Neural cell (in vitro differentiated cells): ENCODE measurements around the gene GLYATL1. TPM values are rescaled to one million over a fixed set of nuclear protein-coding genes. Genes with fewer than 3 reads are reported as not detected.

Source experiments
- H2AFZ ChIP-seq: fragments of 200-600, 300-800 bp; sonication (generic), shearing (Covaris generic); 2 replicates; pipeline ENCODE4 v1.6.0; 2014; ENCODE audit warnings: low read depth, mild to moderate bottlenecking, antibody characterized with exemption, low read length, moderate library complexity
- H3F3A ChIP-seq: fragments of 200-600 bp; shearing (Covaris generic); 2 replicates; pipeline ENCODE4 v1.6.1; 2016; ENCODE audit warnings: mild to moderate bottlenecking, moderate library complexity, mixed read lengths, antibody characterized with exemption, low read length; ENCODE audit not compliant: insufficient read depth, poor library complexity, severe bottlenecking
- H3K27ac ChIP-seq: fragments of 200-600, 300-800 bp; sonication (generic), shearing (Covaris generic); 2 replicates; pipeline ENCODE4 v1.5.1; 2014; ENCODE audit warnings: mild to moderate bottlenecking, low read length, moderate library complexity
- H3K27me3 ChIP-seq: fragments of 300-800, 200-600 bp; sonication (generic), shearing (Covaris generic); 2 replicates; pipeline ENCODE4 v1.6.0; 2014; ENCODE audit warnings: mild to moderate bottlenecking, low read depth, low read length, moderate library complexity; ENCODE audit not compliant: insufficient read depth
- H3K36me3 ChIP-seq: fragments of 300-800, 200-600 bp; sonication (generic), shearing (Covaris generic); 2 replicates; pipeline ENCODE4 v1.5.1; 2014; ENCODE audit warnings: mild to moderate bottlenecking, antibody characterized with exemption, low read length, moderate library complexity; ENCODE audit not compliant: insufficient read depth
- H3K4me2 ChIP-seq: fragments of 300-800, 200-600 bp; sonication (generic), shearing (Covaris generic); 2 replicates; pipeline ENCODE4 v1.6.0; 2014; ENCODE audit warnings: mild to moderate bottlenecking, low read length
- H3K4me3 ChIP-seq: fragments of 300-800, 200-600 bp; sonication (generic), shearing (Covaris generic); 2 replicates; pipeline ENCODE4 v1.5.1; 2014; ENCODE audit warnings: mild to moderate bottlenecking, low read length, moderate library complexity
- H3K79me2 ChIP-seq: fragments of 200-600 bp; shearing (Covaris generic); replicated peaks from 2 replicates; pipeline ENCODE4 v1.6.0; 2014; ENCODE audit warnings: mild to moderate bottlenecking, low read length, moderate library complexity; ENCODE audit not compliant: insufficient read depth
- H3K9ac ChIP-seq: fragments of 300-800, 200-600 bp; sonication (generic), shearing (Covaris generic); 2 replicates; pipeline ENCODE4 v1.6.1; 2016; ENCODE audit warnings: mild to moderate bottlenecking, low read length, mixed read lengths
- H3K9me2 ChIP-seq: fragments of 200-600 bp; shearing (Covaris generic); 2 replicates; pipeline ENCODE4 v1.6.1; 2016; ENCODE audit warnings: mild to moderate bottlenecking, low read length, mixed read lengths; ENCODE audit not compliant: insufficient read depth
- H3K9me3 ChIP-seq: fragments of 200-600, 300-800 bp; sonication (generic), shearing (Covaris generic); 2 replicates; pipeline ENCODE4 v1.6.1; 2016; ENCODE audit warnings: mild to moderate bottlenecking, mixed run types, low read length, moderate library complexity, mixed read lengths
- H4K20me1 ChIP-seq: fragments of 200-600 bp; shearing (Covaris generic); 2 replicates; pipeline ENCODE4 v1.6.1; 2016; ENCODE audit warnings: mild to moderate bottlenecking, mixed run types; ENCODE audit not compliant: insufficient read depth
- EP300 ChIP-seq: fragments of 450-650 bp; conservative IDR thresholded peaks from 2 replicates; pipeline ENCODE4 v1.6.1; 2014; ENCODE audit warnings: antibody characterized with exemption, mild to moderate bottlenecking, moderate library complexity; ENCODE audit not compliant: poor library complexity, severe bottlenecking
- EZH2 ChIP-seq: fragments of 200-600, 300-800 bp; shearing (Covaris generic), sonication (generic); IDR thresholded peaks from 2 replicates; pipeline ENCODE4 v1.6.1; 2014; ENCODE audit warnings: antibody characterized with exemption, low read length, borderline replicate concordance, mild to moderate bottlenecking; ENCODE audit not compliant: insufficient read depth, poor library complexity, severe bottlenecking
- MXI1 ChIP-seq: fragments of 450-650 bp; conservative IDR thresholded peaks from 2 replicates; pipeline ENCODE4 v1.6.1; 2014; ENCODE audit warnings: antibody characterized with exemption, mild to moderate bottlenecking; ENCODE audit not compliant: poor library complexity, severe bottlenecking
- POLR2AphosphoS5 ChIP-seq: IDR thresholded peaks from 2 replicates; pipeline ENCODE4 v1.6.1; 2012
- RAD21 ChIP-seq: fragments of 450-650 bp; conservative IDR thresholded peaks from 2 replicates; pipeline ENCODE4 v1.6.1; 2014; ENCODE audit warnings: antibody characterized with exemption, mild to moderate bottlenecking, moderate library complexity
- REST ChIP-seq: IDR thresholded peaks from 2 replicates; pipeline ENCODE4 v1.6.1; 2012; ENCODE audit warnings: borderline replicate concordance
- SMC3 ChIP-seq: fragments of 450-650 bp; conservative IDR thresholded peaks from 2 replicates; pipeline ENCODE4 v1.6.1; 2014; ENCODE audit warnings: antibody characterized with exemption, mild to moderate bottlenecking, moderate library complexity; ENCODE audit not compliant: poor library complexity
- TAF1 ChIP-seq: IDR thresholded peaks from 2 replicates; pipeline ENCODE4 v1.6.1; 2012; ENCODE audit warnings: low read depth
- polyA plus RNA-seq: library from polyadenylated mRNA; depleted of rRNA; stranded (reverse); fragments of >200 nt; gene quantifications from 2 replicates; pipeline ENCODE4 v1.2.3, GENCODE V29; 2014
- TF ChIP-seq, protein P1 (sequence below): fragments of 450-650 bp; IDR thresholded peaks from 2 replicates; pipeline ENCODE4 v1.5.1; 2014; ENCODE audit warnings: antibody characterized with exemption, mild to moderate bottlenecking, moderate library complexity; ENCODE audit not compliant: poor library complexity, severe bottlenecking

The GLYATL1 gene
- polyA plus RNA-seq, 1 donor from 2014 or later: 0.84 TPM

- H3K79me2 ChIP-seq: no peaks in the 10 kb centered on the region
- no peaks in the 10 kb centered on the region for H3F3A ChIP-seq
- H3K4me3 ChIP-seq: no peak overlapping the region
- TF ChIP-seq RAD21: no peak
- no peak for TF ChIP-seq SMC3
- TF ChIP-seq POLR2AphosphoS5: no peak
- TF ChIP-seq TAF1: no peak
- no peak for TF ChIP-seq MXI1
- TF ChIP-seq, protein P1, sequence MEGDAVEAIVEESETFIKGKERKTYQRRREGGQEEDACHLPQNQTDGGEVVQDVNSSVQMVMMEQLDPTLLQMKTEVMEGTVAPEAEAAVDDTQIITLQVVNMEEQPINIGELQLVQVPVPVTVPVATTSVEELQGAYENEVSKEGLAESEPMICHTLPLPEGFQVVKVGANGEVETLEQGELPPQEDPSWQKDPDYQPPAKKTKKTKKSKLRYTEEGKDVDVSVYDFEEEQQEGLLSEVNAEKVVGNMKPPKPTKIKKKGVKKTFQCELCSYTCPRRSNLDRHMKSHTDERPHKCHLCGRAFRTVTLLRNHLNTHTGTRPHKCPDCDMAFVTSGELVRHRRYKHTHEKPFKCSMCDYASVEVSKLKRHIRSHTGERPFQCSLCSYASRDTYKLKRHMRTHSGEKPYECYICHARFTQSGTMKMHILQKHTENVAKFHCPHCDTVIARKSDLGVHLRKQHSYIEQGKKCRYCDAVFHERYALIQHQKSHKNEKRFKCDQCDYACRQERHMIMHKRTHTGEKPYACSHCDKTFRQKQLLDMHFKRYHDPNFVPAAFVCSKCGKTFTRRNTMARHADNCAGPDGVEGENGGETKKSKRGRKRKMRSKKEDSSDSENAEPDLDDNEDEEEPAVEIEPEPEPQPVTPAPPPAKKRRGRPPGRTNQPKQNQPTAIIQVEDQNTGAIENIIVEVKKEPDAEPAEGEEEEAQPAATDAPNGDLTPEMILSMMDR: no peak
- no peak for TF ChIP-seq EP300
- no peak for TF ChIP-seq REST
- TF ChIP-seq EZH2: no peak
- H3K27me3 ChIP-seq: no peaks in the 10 kb centered on the region
- H3K9me3 ChIP-seq: peaks cover 5% of the 10 kb centered on the region
- no peaks in the 10 kb centered on the region for H3K9me2 ChIP-seq
- H3K36me3 ChIP-seq: no peaks in the 10 kb centered on the region
- no peak overlapping the region for H3K9ac ChIP-seq
- no peak overlapping the region for H3K27ac ChIP-seq
- no peak overlapping the region for H2AFZ ChIP-seq
- H3K4me2 ChIP-seq: no peak overlapping the region
- no peaks in the 10 kb centered on the region for H4K20me1 ChIP-seq
These were observed 19.3 kb upstream of the GLYATL1 start for GRCh38 chr11:58919980-58920379.

- no peaks in the 10 kb centered on the region for H3K36me3 ChIP-seq
- TF ChIP-seq POLR2AphosphoS5 (no peak), EP300 (no peak), TAF1 (no peak), REST (no peak), RAD21 (no peak), EZH2 (no peak), MXI1 (no peak), SMC3 (no peak)
- TF ChIP-seq, protein P1: no peak
- H3K9ac ChIP-seq: no peak overlapping the region
These were observed 17.4 kb upstream of the GLYATL1 start for GRCh38 chr11:58921778-58922390.

More at GRCh38 chr11:58921778-58922390, 17.4 kb upstream of the GLYATL1 start:
- Histone ChIP-seq H4K20me1 (no peaks in the 10 kb centered on the region), H3K79me2 (no peaks in the 10 kb centered on the region), H3K9me2 (no peaks in the 10 kb centered on the region), H3K27me3 (no peaks in the 10 kb centered on the region), H2AFZ (no peak overlapping the region), H3K4me3 (no peak overlapping the region), H3K9me3 (peaks cover 2% of the 10 kb centered on the region), H3K4me2 (no peak overlapping the region), H3F3A (no peaks in the 10 kb centered on the region), H3K27ac (no peak overlapping the region)
